GM03348 (cell line): ENCODE data around the gene DOCK4.
A peak's percentile ranks its signal among the peaks of the same experiment; 100 is the strongest.

Experiments used
- DNase-seq: peaks from one replicate; pipeline ENCODE4 v3.0.0; 2012; ENCODE audit warnings: low spot score

DOCK4 gene

GRCh38 chr7:112192236-112193154 is 13.7 kb downstream of the DOCK4 start:
- peak; percentile 27 for DNase-seq

- no peak for DNase-seq
Observed at GRCh38 chr7:112190120-112190519, 16.1 kb downstream of the DOCK4 start.

- no peak for DNase-seq
Observed at GRCh38 chr7:112189691-112190090, 16.5 kb downstream of the DOCK4 start.

- no peak for DNase-seq
Observed at GRCh38 chr7:112188257-112188656, 17.9 kb downstream of the DOCK4 start.

- DNase-seq = no peak
Observed at GRCh38 chr7:112186300-112186699, 19.9 kb downstream of the DOCK4 start.

- DNase-seq = no peak
Observed at GRCh38 chr7:112185005-112185834, 21.0 kb downstream of the DOCK4 start.

- DNase-seq = no peak
Observed at GRCh38 chr7:112184455-112184854, 21.7 kb downstream of the DOCK4 start.

GRCh38 chr7:112183266-112183665 is 22.9 kb downstream of the DOCK4 start:
- no peak for DNase-seq

GRCh38 chr7:112182749-112183148 is 23.4 kb downstream of the DOCK4 start:
- no peak for DNase-seq

GRCh38 chr7:112180223-112180622 is 26.0 kb downstream of the DOCK4 start:
- no peak for DNase-seq

- DNase-seq = no peak
Observed at GRCh38 chr7:112176693-112177415, 29.3 kb downstream of the DOCK4 start.

GRCh38 chr7:112176241-112176640 is 30.0 kb downstream of the DOCK4 start:
- no peak for DNase-seq

- DNase-seq = no peak
Observed at GRCh38 chr7:112174192-112174591, 32.0 kb downstream of the DOCK4 start.

- no peak for DNase-seq
Observed at GRCh38 chr7:112173568-112173905, 32.7 kb downstream of the DOCK4 start.

- no peak for DNase-seq
Observed at GRCh38 chr7:112172870-112173567, 33.2 kb downstream of the DOCK4 start.

GRCh38 chr7:112171673-112172072 is 34.5 kb downstream of the DOCK4 start:
- no peak for DNase-seq

- DNase-seq = no peak
Observed at GRCh38 chr7:112168915-112169314, 37.3 kb downstream of the DOCK4 start.

GRCh38 chr7:112167147-112167546 is 39.1 kb downstream of the DOCK4 start:
- DNase-seq = no peak

- no peak for DNase-seq
Observed at GRCh38 chr7:112162784-112163506, 43.3 kb downstream of the DOCK4 start.

- DNase-seq = no peak
Observed at GRCh38 chr7:112162142-112162766, 43.9 kb downstream of the DOCK4 start.
